HG03045 (cell line): ENCODE measurements around the gene APOD.
A peak's percentile ranks its signal among the peaks of the same experiment; 100 is the strongest.
"Not testable (repeated sequence)": the region's sequence is repeated elsewhere in the genome, so short reads cannot be mapped to it uniquely, and the experiment has no call there.

Experiments used
- ATAC-seq: cut with Tn5 transposase; IDR thresholded peaks from one replicate; pipeline ENCODE4 v1.9.1; 2021; ENCODE audit warnings: mild to moderate bottlenecking, moderate library complexity; ENCODE audit not compliant: unreplicated experiment

The APOD gene

GRCh38 chr3:195583831-195584542 is at the start of gene APOD:
TSS of gene APOD (minus strand) at chr3:195583940. CDS start at chr3:195579461, 4,479 bp downstream.
- no peak for ATAC-seq

- not testable (repeated sequence) for ATAC-seq
Observed at GRCh38 chr3:195633351-195633750, 49.6 kb upstream of the APOD start.

GRCh38 chr3:195632501-195633185 is 48.9 kb upstream of the APOD start:
- ATAC-seq: not testable (repeated sequence)

GRCh38 chr3:195632046-195632445 is 48.3 kb upstream of the APOD start:
- ATAC-seq: not testable (repeated sequence)

- ATAC-seq: not testable (repeated sequence)
Observed at GRCh38 chr3:195630938-195631495, 47.3 kb upstream of the APOD start.

- not testable (repeated sequence) for ATAC-seq
Observed at GRCh38 chr3:195630086-195630917, 46.6 kb upstream of the APOD start.

- not testable (repeated sequence) for ATAC-seq
Observed at GRCh38 chr3:195629682-195630081, 45.9 kb upstream of the APOD start.

- ATAC-seq: not testable (repeated sequence)
Observed at GRCh38 chr3:195628386-195628920, 44.7 kb upstream of the APOD start.

- not testable (repeated sequence) for ATAC-seq
Observed at GRCh38 chr3:195627515-195628385, 44.0 kb upstream of the APOD start.

- peak; percentile 78 for ATAC-seq
Observed at GRCh38 chr3:195624603-195625560, 41.1 kb upstream of the APOD start.

GRCh38 chr3:195624171-195624570 is 40.4 kb upstream of the APOD start:
- peak; percentile 6 for ATAC-seq

GRCh38 chr3:195623217-195623965 is 39.7 kb upstream of the APOD start:
- not testable (repeated sequence) for ATAC-seq

- ATAC-seq: not testable (repeated sequence)
Observed at GRCh38 chr3:195622523-195623170, 38.9 kb upstream of the APOD start.

GRCh38 chr3:195622012-195622411 is 38.3 kb upstream of the APOD start:
- ATAC-seq: not testable (repeated sequence)

- ATAC-seq: not testable (repeated sequence)
Observed at GRCh38 chr3:195621095-195621494, 37.4 kb upstream of the APOD start.

- ATAC-seq: not testable (repeated sequence)
Observed at GRCh38 chr3:195620476-195620875, 36.7 kb upstream of the APOD start.
